H1 (cell line): ENCODE results near the gene TIAL1.

Source experiments
- EZH2 ChIP-seq: fragments of 200-600 bp; sonication (generic); IDR thresholded peaks from 2 replicates; pipeline ENCODE4 v1.7.1; 2012; ENCODE audit warnings: low read depth, mild to moderate bottlenecking, moderate library complexity, low read length, inconsistent platforms; ENCODE audit not compliant: severe bottlenecking
- POLR2AphosphoS5 ChIP-seq: IDR thresholded peaks from 2 replicates; pipeline ENCODE4 v1.6.1; 2011; ENCODE audit warnings: low read depth, low read length
- RFX5 ChIP-seq: IDR thresholded peaks from 2 replicates; pipeline ENCODE4 v1.6.1; 2011; ENCODE audit warnings: low read depth, low read length, improper control_type of control experiment, borderline replicate concordance
- SP1 ChIP-seq: IDR thresholded peaks from 2 replicates; pipeline ENCODE4 v1.6.1; 2011; ENCODE audit warnings: low read depth, low read length
- USF2 ChIP-seq: IDR thresholded peaks from 2 replicates; pipeline ENCODE4 v1.6.1; 2011; ENCODE audit warnings: low read length, improper control_type of control experiment
- TF ChIP-seq, protein P1 (sequence below), 3 experiments: IDR thresholded peaks; 1 replicate in 2 of 3; 2 replicates in 1 of 3; pipeline versions ENCODE4 v1.5.1 to v1.6.1; 2011; ENCODE audit warnings: low read length in 3 of 3, mild to moderate bottlenecking in 3 of 3, inconsistent platforms in 2 of 3, low read depth in 1 of 3, moderate library complexity in 1 of 3; ENCODE audit not compliant: insufficient read depth in 1 of 3; ENCODE audit errors: control extremely low read depth in 1 of 3

DNA sequence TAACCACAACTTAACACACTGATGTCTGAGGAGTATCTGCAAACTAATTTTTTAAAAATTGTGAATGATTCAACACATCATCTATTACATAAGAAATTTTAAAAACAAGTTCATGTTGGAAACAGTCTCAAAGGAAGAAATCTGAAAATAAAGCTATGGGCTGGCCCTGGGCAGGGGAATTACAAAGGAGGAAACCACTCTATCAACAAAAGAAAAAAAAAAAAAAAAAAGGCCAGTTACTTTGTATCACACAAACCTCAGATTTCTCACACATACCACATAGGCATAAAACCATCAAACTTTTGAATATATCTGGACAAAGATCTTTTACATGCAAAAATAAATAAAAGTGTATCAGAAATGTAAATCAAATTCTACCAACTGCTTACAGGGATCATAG is 20.8 kb downstream of the TIAL1 start:
- TF ChIP-seq, protein P1, sequence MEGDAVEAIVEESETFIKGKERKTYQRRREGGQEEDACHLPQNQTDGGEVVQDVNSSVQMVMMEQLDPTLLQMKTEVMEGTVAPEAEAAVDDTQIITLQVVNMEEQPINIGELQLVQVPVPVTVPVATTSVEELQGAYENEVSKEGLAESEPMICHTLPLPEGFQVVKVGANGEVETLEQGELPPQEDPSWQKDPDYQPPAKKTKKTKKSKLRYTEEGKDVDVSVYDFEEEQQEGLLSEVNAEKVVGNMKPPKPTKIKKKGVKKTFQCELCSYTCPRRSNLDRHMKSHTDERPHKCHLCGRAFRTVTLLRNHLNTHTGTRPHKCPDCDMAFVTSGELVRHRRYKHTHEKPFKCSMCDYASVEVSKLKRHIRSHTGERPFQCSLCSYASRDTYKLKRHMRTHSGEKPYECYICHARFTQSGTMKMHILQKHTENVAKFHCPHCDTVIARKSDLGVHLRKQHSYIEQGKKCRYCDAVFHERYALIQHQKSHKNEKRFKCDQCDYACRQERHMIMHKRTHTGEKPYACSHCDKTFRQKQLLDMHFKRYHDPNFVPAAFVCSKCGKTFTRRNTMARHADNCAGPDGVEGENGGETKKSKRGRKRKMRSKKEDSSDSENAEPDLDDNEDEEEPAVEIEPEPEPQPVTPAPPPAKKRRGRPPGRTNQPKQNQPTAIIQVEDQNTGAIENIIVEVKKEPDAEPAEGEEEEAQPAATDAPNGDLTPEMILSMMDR (IDR thresholded peaks at IDR 0.05; ENCODE audit: control extremely low read depth in 1 of 3, insufficient read depth in 1 of 3, low read depth in 1 of 3, low read length in 3 of 3) = no peak
- TF ChIP-seq USF2 (no peak), RFX5 (no peak), SP1 (no peak), POLR2AphosphoS5 (no peak), EZH2 (no peak)
